Stimulated activated CD4-positive, alpha-beta T cell treated with anti-CD3 and anti-CD28 coated beads, Interleukin-4, amount 100 ng/mL, for 48 hours (primary cell): ENCODE results near the gene ATAD3B.
"Not testable (repeated sequence)": the region's sequence is repeated elsewhere in the genome, so short reads cannot be mapped to it uniquely, and the experiment has no call there.

Experiments used
- DNase-seq, 2 donors: peaks; one replicate each; pipeline ENCODE4 v3.0.0-alpha.2; 2020; ENCODE audit warnings: low read depth in 2 of 2

Gene ATAD3B

GRCh38 chr1:1450616-1451015, 20.9 kb upstream of the ATAD3B start:
- DNase-seq = not testable (repeated sequence)

- DNase-seq = no peak
Measured at GRCh38 chr1:1451696-1452364, 19.7 kb upstream of the ATAD3B start.

GRCh38 chr1:1452365-1452739, 19.2 kb upstream of the ATAD3B start:
- DNase-seq = not testable (repeated sequence)

DNA sequence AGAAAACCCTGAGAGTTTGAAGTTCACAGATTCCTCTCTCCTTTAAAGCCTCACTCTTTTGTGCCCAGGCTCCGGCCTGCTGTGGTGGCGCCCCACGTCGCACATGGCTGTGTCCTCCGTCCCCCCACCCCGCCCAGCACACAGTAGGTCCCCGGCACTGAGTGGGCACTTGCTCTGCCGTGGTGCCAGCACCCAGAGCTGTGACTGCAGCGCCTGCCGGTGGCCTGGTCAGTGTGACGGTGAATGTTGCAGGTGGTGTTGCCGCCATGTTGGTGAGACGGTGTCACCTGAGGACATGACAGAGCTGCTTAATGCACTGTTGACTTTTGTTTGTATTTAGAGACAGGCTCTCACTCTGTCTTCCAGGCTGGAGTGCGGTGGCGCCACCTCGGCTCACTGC, 18.7 kb upstream of the ATAD3B start:
- no peak for DNase-seq

GRCh38 chr1:1454286-1455056, 17.1 kb upstream of the ATAD3B start:
- DNase-seq = not testable (repeated sequence)

DNA sequence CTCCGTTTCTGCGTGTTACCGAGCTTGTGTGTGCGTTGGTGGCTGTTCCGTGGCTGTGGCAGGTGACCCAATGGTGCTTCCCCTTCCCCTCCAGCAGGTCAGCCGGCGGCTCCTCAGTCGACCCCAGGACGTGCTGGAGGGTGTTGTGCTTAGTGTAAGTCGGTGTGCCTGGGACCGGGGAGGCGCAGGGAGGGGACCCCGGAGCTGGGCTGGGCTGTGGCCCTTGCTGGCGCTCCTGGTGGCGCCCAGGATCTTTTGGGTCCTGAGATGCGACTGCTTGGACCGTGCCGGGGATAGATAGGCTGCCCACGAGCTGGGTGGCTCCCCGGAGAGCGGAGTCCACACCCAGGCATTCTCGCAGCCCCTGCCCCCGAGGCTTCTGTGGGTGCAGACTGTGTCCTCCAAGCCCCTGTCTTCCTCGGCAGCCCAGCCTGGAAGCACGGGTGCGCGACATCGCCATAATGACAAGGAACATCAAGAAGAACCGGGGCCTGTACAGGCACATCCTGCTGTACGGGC, 16.1 kb upstream of the ATAD3B start:
- DNase-seq = no peak

- DNase-seq = not testable (repeated sequence)
Measured at GRCh38 chr1:1455934-1456333, 15.6 kb upstream of the ATAD3B start.

- not testable (repeated sequence) for DNase-seq
Measured at GRCh38 chr1:1456683-1457255, 14.8 kb upstream of the ATAD3B start.

DNA sequence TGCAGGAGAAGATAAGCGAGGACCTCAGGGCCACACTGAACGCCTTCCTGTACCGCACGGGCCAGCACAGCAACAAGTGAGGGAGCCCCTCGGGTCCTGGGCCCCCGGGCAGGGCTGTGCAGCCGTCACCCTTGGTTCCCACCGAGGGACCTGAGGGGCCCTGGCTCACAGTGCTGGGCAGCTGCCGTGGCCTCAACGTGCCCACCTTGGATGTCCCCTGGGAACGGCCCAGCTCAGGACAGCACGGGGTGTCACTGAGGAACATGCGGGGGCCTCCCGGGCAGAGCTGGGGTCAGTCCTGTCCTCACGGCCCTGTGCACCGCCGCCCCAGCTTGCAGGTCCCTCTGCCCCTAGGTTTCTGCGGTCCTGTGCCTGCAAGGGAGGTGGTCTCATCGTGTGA, 12.4 kb upstream of the ATAD3B start:
- not testable (repeated sequence) for DNase-seq

GRCh38 chr1:1459711-1460110, 11.9 kb upstream of the ATAD3B start:
- not testable (repeated sequence) for DNase-seq

DNA sequence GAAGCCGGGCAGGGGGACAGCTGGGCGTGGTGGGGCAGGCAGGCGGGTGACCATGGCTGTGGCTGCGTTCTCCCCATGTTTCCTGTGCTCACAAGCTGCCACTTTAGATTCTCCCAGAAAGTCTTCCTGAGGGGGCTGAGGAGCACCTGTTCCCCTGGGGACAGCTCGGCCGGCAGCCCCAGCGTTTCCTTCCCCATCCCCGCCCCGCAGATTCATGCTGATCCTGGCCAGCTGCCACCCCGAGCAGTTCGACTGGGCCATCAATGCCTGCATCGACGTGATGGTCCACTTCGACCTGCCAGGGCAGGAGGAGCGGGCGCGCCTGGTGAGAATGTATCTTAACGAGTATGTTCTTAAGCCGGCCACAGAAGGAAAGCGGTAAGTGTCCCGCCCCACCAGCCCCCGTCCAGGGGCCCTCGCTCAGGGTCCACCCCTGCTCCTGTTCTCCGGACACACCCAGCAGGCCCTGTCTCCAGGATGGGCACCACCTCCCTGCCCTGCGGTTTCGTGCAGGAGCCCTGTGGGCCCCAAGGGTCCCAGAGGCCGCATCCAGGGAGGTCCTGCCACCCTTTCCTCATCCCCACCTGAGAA, 10.9 kb upstream of the ATAD3B start:
- DNase-seq = no peak

DNA sequence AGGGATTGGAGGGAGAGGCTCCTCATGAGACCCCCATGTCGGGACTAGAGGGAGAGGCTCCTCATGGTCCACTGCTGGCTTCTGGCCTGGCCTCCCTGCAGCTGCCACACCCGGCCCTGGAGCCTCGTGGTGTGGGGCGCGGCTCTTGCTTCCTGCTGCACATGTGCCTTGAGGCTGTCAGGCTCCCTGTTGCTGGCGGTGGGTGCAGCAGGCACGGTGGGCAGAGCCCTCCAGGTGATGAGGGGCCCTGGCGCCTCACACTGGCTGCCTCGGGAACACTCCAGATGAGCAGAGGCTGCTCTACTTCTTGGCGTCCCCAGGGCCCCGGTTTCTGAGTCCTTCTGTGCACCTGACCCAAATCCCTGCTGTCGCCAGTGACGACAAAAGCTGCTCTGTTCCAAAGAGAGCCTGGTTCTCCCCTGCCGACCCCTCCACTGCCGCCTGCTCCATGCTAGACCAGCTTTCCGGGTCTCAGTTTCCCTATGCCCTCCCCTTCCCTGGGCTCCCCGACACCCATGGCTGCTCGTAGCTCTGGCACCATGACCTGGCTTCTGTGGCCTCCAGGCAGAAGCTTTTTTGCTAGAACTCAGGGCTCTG, 9.7 kb upstream of the ATAD3B start:
- DNase-seq = no peak

DNA sequence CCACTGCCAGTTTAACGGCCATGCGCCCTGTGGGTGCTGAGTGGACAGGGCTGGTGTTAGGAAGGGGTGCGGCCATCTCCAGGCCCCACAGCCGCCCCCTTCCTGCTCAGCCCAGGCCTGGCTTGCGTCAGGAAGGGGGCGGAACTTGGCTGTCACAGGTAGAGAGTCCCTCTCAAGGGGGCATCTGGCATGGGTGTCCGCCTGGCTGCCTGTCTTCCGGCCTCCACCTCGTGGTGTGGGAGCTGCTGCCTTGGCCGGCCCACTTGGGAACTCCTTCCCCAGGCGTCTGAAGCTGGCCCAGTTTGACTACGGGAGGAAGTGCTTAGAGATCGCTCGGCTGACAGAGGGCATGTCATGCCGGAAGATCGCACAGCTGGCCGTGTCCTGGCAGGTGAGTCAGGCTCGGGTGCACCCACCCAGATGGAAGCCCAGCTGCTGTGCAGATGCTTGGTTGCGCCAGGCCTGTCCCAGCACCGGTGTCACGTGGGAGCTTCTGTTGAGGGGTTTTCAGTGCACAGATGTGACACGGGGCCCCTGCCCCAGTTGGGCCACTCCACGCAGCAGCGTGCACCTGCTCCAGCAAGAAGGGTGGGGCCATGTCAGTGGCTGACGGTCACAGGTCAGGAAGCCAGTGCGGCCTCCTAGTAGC, 9.1 kb upstream of the ATAD3B start:
- no peak for DNase-seq

- DNase-seq = no peak
Measured at GRCh38 chr1:1463312-1463711, 8.3 kb upstream of the ATAD3B start.

- not testable (repeated sequence) for DNase-seq
Measured at GRCh38 chr1:1468196-1468985, 3.2 kb upstream of the ATAD3B start.

GRCh38 chr1:1470626-1471388, 758 bp upstream of the ATAD3B start:
- no peak for DNase-seq

GRCh38 chr1:1472053-1472876, 700 bp downstream of the ATAD3B start:
- not testable (repeated sequence) for DNase-seq

DNA sequence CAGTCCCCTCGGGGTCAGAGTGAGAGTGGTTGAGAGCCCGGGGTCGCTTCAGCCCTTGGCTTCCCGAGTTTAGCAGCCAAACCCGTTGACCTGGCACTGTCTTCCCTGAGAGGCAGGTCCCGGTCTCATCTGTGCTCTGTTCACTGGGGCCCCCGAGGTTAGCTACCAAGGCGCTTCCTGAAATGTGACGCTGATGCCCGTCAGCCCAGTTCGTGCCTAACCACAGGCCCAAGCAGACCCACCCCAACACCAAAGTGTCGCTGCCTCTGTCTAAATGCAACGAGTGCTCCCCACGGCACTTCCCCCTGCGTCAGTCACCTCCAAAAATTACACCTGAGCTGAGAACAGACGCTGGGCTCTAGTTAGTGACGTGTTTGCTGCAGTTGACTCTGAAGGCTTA, 4.4 kb downstream of the ATAD3B start:
- not testable (repeated sequence) for DNase-seq

GRCh38 chr1:1477206-1477605, 5.6 kb downstream of the ATAD3B start:
- DNase-seq = no peak
